GM23338 (cell line): ENCODE data around the gene BAHCC1. TPM values are rescaled to one million over a fixed set of nuclear protein-coding genes. Genes with fewer than 3 reads are reported as not detected.

ENCODE experiments used
- ATAC-seq: fragments of 200-7000 bp; cut with Tn5 transposase; 3 replicates; pipeline ENCODE4 v1.9.1; 2020
- DNase-seq: peaks from one replicate; pipeline ENCODE4 v3.0.0-alpha.2; 2015; ENCODE audit warnings: low spot score
- H2AFZ ChIP-seq: fragments of 200-600 bp; sonication (generic); 2 replicates; pipeline ENCODE4 v1.8.0; 2016; ENCODE audit warnings: antibody characterized with exemption, mild to moderate bottlenecking, moderate library complexity
- H3F3A ChIP-seq: fragments of 200-600 bp; sonication (generic); replicated peaks from 2 replicates; pipeline ENCODE4 v1.8.0; 2017; ENCODE audit warnings: antibody characterized with exemption, mixed run types, low read depth
- H3K27ac ChIP-seq: fragments of 200-600 bp; sonication (generic); 2 replicates; pipeline ENCODE4 v1.6.1; 2016; ENCODE audit warnings: low read depth
- H3K27me3 ChIP-seq: fragments of 200-600 bp; sonication (generic); 2 replicates; pipeline ENCODE4 v1.8.0; 2016; ENCODE audit warnings: mild to moderate bottlenecking, mixed run types, moderate library complexity; ENCODE audit not compliant: insufficient read depth
- H3K36me3 ChIP-seq: fragments of 200-600 bp; sonication (generic); 2 replicates; pipeline ENCODE4 v1.8.0; 2016; ENCODE audit warnings: mild to moderate bottlenecking; ENCODE audit not compliant: insufficient read depth
- H3K4me1 ChIP-seq: fragments of 200-600 bp; sonication (generic); 2 replicates; pipeline ENCODE4 v1.8.0; 2016; ENCODE audit warnings: mild to moderate bottlenecking, moderate library complexity; ENCODE audit not compliant: insufficient read depth
- H3K4me2 ChIP-seq: fragments of 200-600 bp; sonication (generic); 2 replicates; pipeline ENCODE4 v1.7.1; 2017; ENCODE audit warnings: mixed run types
- H3K4me3 ChIP-seq: fragments of 200-600 bp; sonication (generic); 2 replicates; pipeline ENCODE4 v1.6.1; 2016; ENCODE audit warnings: mixed run types
- H3K79me2 ChIP-seq: fragments of 200-600 bp; sonication (generic); replicated peaks from 2 replicates; pipeline ENCODE4 v1.8.0; 2017; ENCODE audit warnings: mild to moderate bottlenecking; ENCODE audit not compliant: insufficient read depth
- H3K9me2 ChIP-seq: fragments of 200-600 bp; sonication (generic); 2 replicates; pipeline ENCODE4 v1.8.0; 2017; ENCODE audit not compliant: insufficient read depth
- H4K20me1 ChIP-seq: fragments of 200-600 bp; sonication (generic); replicated peaks from 2 replicates; pipeline ENCODE4 v1.8.0; 2017; ENCODE audit warnings: mild to moderate bottlenecking; ENCODE audit not compliant: insufficient read depth
- H3K27ac Mint-ChIP-seq: 2 replicates; pipeline ENCODE4 v1.8.0; 2020; ENCODE audit warnings: inconsistent platforms, mild to moderate bottlenecking, moderate library complexity, mixed read lengths
- H3K27me3 Mint-ChIP-seq: 3 replicates; pipeline ENCODE4 v1.8.0; 2022; ENCODE audit warnings: low read depth, mild to moderate bottlenecking, moderate library complexity, mixed read lengths, inconsistent platforms; ENCODE audit not compliant: insufficient read depth, poor library complexity
- H3K36me3 Mint-ChIP-seq: 3 replicates; pipeline ENCODE4 v1.8.0; 2021; ENCODE audit warnings: low read depth, mild to moderate bottlenecking, inconsistent platforms, moderate library complexity, mixed read lengths
- H3K4me1 Mint-ChIP-seq: 3 replicates; pipeline ENCODE4 v1.8.0; 2020; ENCODE audit warnings: mild to moderate bottlenecking, inconsistent platforms, mixed read lengths
- H3K4me3 Mint-ChIP-seq: 3 replicates; pipeline ENCODE4 v1.8.0; 2021; ENCODE audit warnings: moderate library complexity, mild to moderate bottlenecking, inconsistent platforms, mixed read lengths
- H3K9me3 Mint-ChIP-seq: 3 replicates; pipeline ENCODE4 v1.8.0; 2020; ENCODE audit warnings: moderate library complexity, mild to moderate bottlenecking, inconsistent platforms, mixed read lengths
- CREB1 ChIP-seq: fragments of 250-450 bp; sonication (Bioruptor Pico); IDR thresholded peaks from 2 replicates; pipeline ENCODE4 v1.5.0; 2020; ENCODE audit warnings: low read depth, mild to moderate bottlenecking, moderate library complexity
- CTCF ChIP-seq, 2 experiments: fragments of 200-600 bp in 1 of 2; sonication (generic) in 1 of 2; conservative IDR thresholded peaks; 2 replicates each; pipeline versions ENCODE4 v1.5.1 to v1.6.1; 2016 to 2017; ENCODE audit warnings: antibody characterized with exemption in 2 of 2, low read depth in 2 of 2, mild to moderate bottlenecking in 2 of 2, moderate library complexity in 1 of 2
- ETS1 ChIP-seq: IDR thresholded peaks from 2 replicates; pipeline ENCODE4 v1.6.1; 2016; ENCODE audit warnings: antibody characterized with exemption
- EZH2 ChIP-seq: fragments of 200-600 bp; sonication (generic); IDR thresholded peaks from one replicate; pipeline ENCODE4 v1.8.0; 2017; ENCODE audit warnings: antibody characterized with exemption, mild to moderate bottlenecking, low read depth; ENCODE audit not compliant: unreplicated experiment
- EZH2phosphoT487 ChIP-seq: fragments of 200-600 bp; sonication (generic); IDR thresholded peaks from one replicate; pipeline ENCODE4 v1.8.1; 2018; ENCODE audit warnings: antibody characterized with exemption; ENCODE audit not compliant: unreplicated experiment
- JUNB ChIP-seq: IDR thresholded peaks from one replicate; pipeline ENCODE4 v1.6.1; 2016; ENCODE audit warnings: antibody characterized with exemption; ENCODE audit not compliant: unreplicated experiment
- NANOG ChIP-seq: IDR thresholded peaks from 2 replicates; pipeline ENCODE4 v1.6.1; 2016; ENCODE audit warnings: antibody characterized with exemption, borderline replicate concordance
- POLR2AphosphoS5 ChIP-seq: IDR thresholded peaks from 2 replicates; pipeline ENCODE4 v1.6.1; 2016; ENCODE audit warnings: antibody characterized with exemption, low read depth
- REST ChIP-seq: IDR thresholded peaks from one replicate; pipeline ENCODE4 v1.6.1; 2018; ENCODE audit warnings: antibody characterized with exemption; ENCODE audit not compliant: unreplicated experiment
- STAT1 ChIP-seq: IDR thresholded peaks from one replicate; pipeline ENCODE4 v1.6.1; 2016; ENCODE audit warnings: antibody characterized with exemption; ENCODE audit not compliant: unreplicated experiment
- ZNF114 ChIP-seq: fragments of 250-450 bp; sonication (Bioruptor Pico); IDR thresholded peaks from 2 replicates; pipeline ENCODE4 v1.5.0; 2020; ENCODE audit warnings: mild to moderate bottlenecking, moderate library complexity
- ZNF331 ChIP-seq: fragments of 250-450 bp; sonication (Bioruptor Pico); IDR thresholded peaks from 2 replicates; pipeline ENCODE4 v1.5.0; 2020; ENCODE audit warnings: low read depth, mild to moderate bottlenecking, moderate library complexity
- ZNF462 ChIP-seq: fragments of 250-450 bp; sonication (Bioruptor Pico); IDR thresholded peaks from 2 replicates; pipeline ENCODE4 v1.5.0; 2020; ENCODE audit warnings: mild to moderate bottlenecking, moderate library complexity
- polyA plus RNA-seq: library from polyadenylated mRNA; unstranded; fragments of >200 nt; fragmentation: Nextera tagmentation; extraction: Ambion mirVana; gene quantifications from 2 replicates; pipeline ENCODE4 v1.2.1, GENCODE V29; 2016
- total RNA-seq: library from RNA; depleted of rRNA; stranded (reverse); fragments of >200 nt; shearing (Covaris generic); gene quantifications from 2 replicates; pipeline ENCODE4 v1.2.3, GENCODE V29; 2014

The BAHCC1 gene
- total and polyA plus RNA-seq, 2 experiments from 2014 or later: 0.24 to 1.1 TPM

- H3K36me3 Mint-ChIP-seq: no peaks in the 10 kb centered on the region
- no peaks in the 10 kb centered on the region for H3F3A ChIP-seq
- no peak overlapping the region for H3K4me2 ChIP-seq
- no peaks in the 10 kb centered on the region for H3K36me3 ChIP-seq
- H3K27ac ChIP-seq: no peak overlapping the region
- H4K20me1 ChIP-seq: no peaks in the 10 kb centered on the region
- H3K4me1 Mint-ChIP-seq: peaks cover 4% of the 10 kb centered on the region; the same call in 2 of the 3 replicates
- no peak overlapping the region for H2AFZ ChIP-seq
- H3K79me2 ChIP-seq: no peaks in the 10 kb centered on the region
- H3K4me3 ChIP-seq: no peak overlapping the region
- no peaks in the 10 kb centered on the region for H3K4me1 ChIP-seq
- ATAC-seq: no peak
- peaks cover 6% of the 10 kb centered on the region for H3K27me3 Mint-ChIP-seq
- H3K9me2 ChIP-seq: no peaks in the 10 kb centered on the region
- no peaks in the 10 kb centered on the region; the same call in 2 of the 3 replicates for H3K9me3 Mint-ChIP-seq
- H3K27me3 ChIP-seq: no peaks in the 10 kb centered on the region
- no peak for DNase-seq
- no peak overlapping the region for H3K4me3 Mint-ChIP-seq
- TF ChIP-seq POLR2AphosphoS5: no peak
- no peak for TF ChIP-seq EZH2phosphoT487
- no peak for TF ChIP-seq CREB1 (CRISPR knock-in tag)
- TF ChIP-seq STAT1: no peak
- no peak for TF ChIP-seq JUNB
- TF ChIP-seq ETS1: no peak
- TF ChIP-seq ZNF462 (CRISPR knock-in tag): no peak
- no peak for TF ChIP-seq ZNF331 (CRISPR knock-in tag)
- no peak for TF ChIP-seq EZH2
- no peak for TF ChIP-seq CTCF (conservative IDR thresholded peaks at IDR 0.05; ENCODE audit: low read depth in 2 of 2)
- TF ChIP-seq ZNF114: no peak
- TF ChIP-seq REST: no peak
- no peak for TF ChIP-seq NANOG
- no peak overlapping the region for H3K27ac Mint-ChIP-seq
Measured at GRCh38 chr17:81464586-81464985, 69.3 kb downstream of the BAHCC1 start.
